ENCODE measurements around the gene FOXK1. TPM values are rescaled to one million over a fixed set of nuclear protein-coding genes. Genes with fewer than 3 reads are reported as not detected.

Gene FOXK1
- total and polyA plus RNA-seq, 7 donors, result 1.8 to 47.1 (median 17.1) TPM

- 86 to 92% methylated on average over 3 of the region's 3 CpGs for WGBS, 2 donors
- no peak for DNase-seq
- Histone ChIP-seq H3K4me1 (peaks cover 0 to 57% (median 35%) of the 10 kb centered on the region in 4 donors), H3K27ac (no peak overlapping the region), H3K4me3 (no peak overlapping the region), H3K27me3 (no peaks in the 10 kb centered on the region), H3K9me3 (no peaks in the 10 kb centered on the region), H3K36me3 (peaks cover 0 to 13% (median 0%) of the 10 kb centered on the region in 4 donors)
- TF ChIP-seq POLR2AphosphoS5 (IDR thresholded peaks at IDR 0.05) (no peak), EP300 (IDR thresholded peaks at IDR 0.05) (no peak), CTCF (IDR thresholded peaks at IDR 0.05) (no peak), POLR2A (IDR thresholded peaks at IDR 0.05) (no peak)
- intact Hi-C loops (cut with DNase I), result no loop called here
These were observed 38.1 kb downstream of the FOXK1 start for GRCh38 chr7:4720225-4720624.

GRCh38 chr7:4722308-4722707 lies 40.2 kb downstream of the FOXK1 start:
- TF ChIP-seq POLR2AphosphoS5 (IDR thresholded peaks at IDR 0.05) (no peak), CTCF (IDR thresholded peaks at IDR 0.05) (no peak), POLR2A (IDR thresholded peaks at IDR 0.05) (no peak), EP300 (IDR thresholded peaks at IDR 0.05) (no peak)
- intact Hi-C loops (cut with DNase I), result no loop called here
- H3K4me1 ChIP-seq, result peaks cover 0 to 57% (median 48%) of the 10 kb centered on the region in 4 donors
- no peaks in the 10 kb centered on the region for H3K9me3 ChIP-seq
- DNase-seq, result no peak
- peak overlapping the region in 2 of 4 donors; percentile 27 to 96 for H3K27ac ChIP-seq
- 91% methylated on average over 20 of the region's 20 CpGs for WGBS, 2 donors
- H3K36me3 ChIP-seq, result peaks cover 0 to 13% (median 0%) of the 10 kb centered on the region in 4 donors
- no peaks in the 10 kb centered on the region for H3K27me3 ChIP-seq
- no peak overlapping the region for H3K4me3 ChIP-seq

- H3K4me1 ChIP-seq, result peaks cover 0 to 57% (median 55%) of the 10 kb centered on the region in 4 donors
- H3K36me3 ChIP-seq, result peaks cover 0 to 14% (median 0%) of the 10 kb centered on the region in 4 donors
- H3K9me3 ChIP-seq, result no peaks in the 10 kb centered on the region
- H3K27me3 ChIP-seq, result no peaks in the 10 kb centered on the region
- no peak for TF ChIP-seq CTCF (IDR thresholded peaks at IDR 0.05)
- TF ChIP-seq POLR2A (IDR thresholded peaks at IDR 0.05), result no peak
- TF ChIP-seq EP300 (IDR thresholded peaks at IDR 0.05), result no peak
- TF ChIP-seq POLR2AphosphoS5 (IDR thresholded peaks at IDR 0.05), result no peak
- no peak for DNase-seq
- no peak overlapping the region for H3K4me3 ChIP-seq
- WGBS, 2 donors, result 92 to 93% methylated on average over 30 of the region's 30 CpGs
- intact Hi-C loops (cut with DNase I), result no loop called here
- H3K27ac ChIP-seq, result peak overlapping the region in 2 of 4 donors; percentile 27 to 96
These were observed 41.0 kb downstream of the FOXK1 start for GRCh38 chr7:4722960-4723630.

GRCh38 chr7:4724648-4725013 lies 42.5 kb downstream of the FOXK1 start:
- peak overlapping the region; percentile 35 to 55 (median 54) for H3K4me3 ChIP-seq
- DNase-seq, result no peak
- TF ChIP-seq POLR2AphosphoS5 (IDR thresholded peaks at IDR 0.05), result no peak
- TF ChIP-seq POLR2A (IDR thresholded peaks at IDR 0.05), result no peak
- no peak for TF ChIP-seq CTCF (IDR thresholded peaks at IDR 0.05)
- no peak for TF ChIP-seq EP300 (IDR thresholded peaks at IDR 0.05)
- peak overlapping the region; percentile 93 to 96 (median 94) for H3K27ac ChIP-seq
- no peaks in the 10 kb centered on the region for H3K27me3 ChIP-seq
- no peaks in the 10 kb centered on the region for H3K9me3 ChIP-seq
- peaks cover 0 to 12% (median 0%) of the 10 kb centered on the region in 4 donors for H3K36me3 ChIP-seq
- intact Hi-C loops (cut with DNase I), result loop anchor here (5.0 kb wide), 1 partner anchor 42 kb away; the partner anchor contains the start of gene FOXK1
- H3K4me1 ChIP-seq, result peaks cover 0 to 72% (median 60%) of the 10 kb centered on the region in 4 donors
- 46 to 65% methylated on average over 6 of the region's 6 CpGs for WGBS, 2 donors

Measured in sigmoid colon (tissue), 7 donors.